Amniotic epithelial cell (primary cell): Measurements from ENCODE around the gene MRPL23.

Experiments used
- DNase-seq: peaks from one replicate; pipeline ENCODE4 v3.0.0-alpha.2; 2010; ENCODE audit warnings: low read depth

MRPL23 gene

DNA sequence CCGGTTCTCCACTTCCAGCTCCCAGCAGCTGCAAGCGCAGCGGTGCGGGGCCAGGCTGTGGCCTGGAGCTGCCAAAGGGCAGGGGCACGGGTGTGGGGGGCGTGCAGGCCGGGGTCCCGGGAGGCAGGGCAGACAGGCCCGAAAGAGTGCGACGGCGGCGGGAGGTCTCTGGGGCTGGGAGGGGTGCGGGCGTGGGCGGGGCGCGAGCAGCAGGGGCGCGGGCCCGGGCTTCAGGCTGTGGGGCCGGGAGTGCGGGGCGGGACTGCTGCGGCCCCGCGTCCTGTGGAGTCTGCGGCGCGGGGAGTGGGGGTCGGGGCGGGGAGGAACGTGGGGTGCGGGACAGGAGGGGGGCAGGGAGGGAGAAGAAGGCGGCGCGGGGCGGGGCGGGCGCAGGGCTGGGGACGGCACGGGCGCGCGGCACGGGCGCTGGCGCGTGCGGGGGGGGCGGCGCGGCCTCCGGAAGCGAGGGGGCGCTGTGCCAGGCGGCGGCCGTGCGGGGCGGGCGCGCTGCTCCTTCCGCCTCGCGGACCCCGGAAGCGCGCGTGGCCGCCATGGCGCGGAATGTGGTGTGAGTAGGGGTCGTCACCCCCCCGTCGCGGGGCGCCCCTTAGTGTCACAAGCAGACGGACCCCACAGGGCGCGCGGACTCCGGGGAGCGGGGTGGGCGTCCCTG, at the start of gene MRPL23:
TSS of gene MRPL23 (plus strand) at position 521 of the 673 bp plus-strand sequence. CDS start at position 552, 31 bp downstream.
- no peak for DNase-seq

- no peak for DNase-seq
These were observed 48.0 kb upstream of the MRPL23 start for GRCh38 chr11:1899090-1899489.

GRCh38 chr11:1899686-1900085, 47.4 kb upstream of the MRPL23 start:
- no peak for DNase-seq

- DNase-seq = no peak
These were observed 41.0 kb upstream of the MRPL23 start for GRCh38 chr11:1906181-1906580.

GRCh38 chr11:1906611-1907423, 40.3 kb upstream of the MRPL23 start:
- no peak for DNase-seq

DNA sequence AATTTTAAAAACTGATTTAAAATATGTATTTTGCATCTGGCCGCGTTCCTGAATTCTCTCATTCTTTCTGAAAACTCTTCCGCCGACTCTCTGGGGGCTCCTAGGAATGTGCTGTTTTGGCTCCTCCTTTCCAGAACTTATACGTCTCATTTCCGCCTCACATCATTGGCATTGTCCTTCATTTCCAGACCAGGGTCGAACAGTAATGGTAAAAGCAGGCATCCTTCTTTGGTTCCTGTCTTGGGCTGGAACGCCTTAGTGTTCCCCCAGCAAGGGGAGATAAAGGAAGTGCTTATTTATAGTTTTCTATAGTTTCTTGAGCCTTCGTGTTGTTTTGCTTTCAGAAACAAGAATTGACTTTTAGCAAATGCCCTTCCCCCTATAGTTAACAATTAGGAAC, 38.5 kb upstream of the MRPL23 start:
- DNase-seq = no peak

- no peak for DNase-seq
These were observed 37.6 kb upstream of the MRPL23 start for GRCh38 chr11:1909524-1909923.

GRCh38 chr11:1912289-1912878, 34.7 kb upstream of the MRPL23 start:
- no peak for DNase-seq

GRCh38 chr11:1913271-1914060, 33.7 kb upstream of the MRPL23 start:
- DNase-seq = no peak

DNA sequence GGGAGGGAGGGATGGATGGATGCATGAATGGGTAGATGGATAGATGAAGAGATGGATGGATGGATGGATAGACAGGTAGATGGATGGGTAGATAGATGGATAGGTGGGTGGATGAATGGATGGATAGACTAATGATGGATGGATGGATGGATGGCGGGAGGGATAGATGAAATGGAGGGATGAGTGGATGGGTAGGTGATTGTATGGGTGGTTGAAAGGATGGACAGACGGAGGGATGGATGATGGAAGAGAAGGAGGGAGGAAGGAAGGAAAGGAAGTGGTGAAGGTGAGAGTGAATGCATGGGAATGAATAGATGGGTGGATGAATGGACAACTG, 31.4 kb upstream of the MRPL23 start:
- DNase-seq = no peak

DNA sequence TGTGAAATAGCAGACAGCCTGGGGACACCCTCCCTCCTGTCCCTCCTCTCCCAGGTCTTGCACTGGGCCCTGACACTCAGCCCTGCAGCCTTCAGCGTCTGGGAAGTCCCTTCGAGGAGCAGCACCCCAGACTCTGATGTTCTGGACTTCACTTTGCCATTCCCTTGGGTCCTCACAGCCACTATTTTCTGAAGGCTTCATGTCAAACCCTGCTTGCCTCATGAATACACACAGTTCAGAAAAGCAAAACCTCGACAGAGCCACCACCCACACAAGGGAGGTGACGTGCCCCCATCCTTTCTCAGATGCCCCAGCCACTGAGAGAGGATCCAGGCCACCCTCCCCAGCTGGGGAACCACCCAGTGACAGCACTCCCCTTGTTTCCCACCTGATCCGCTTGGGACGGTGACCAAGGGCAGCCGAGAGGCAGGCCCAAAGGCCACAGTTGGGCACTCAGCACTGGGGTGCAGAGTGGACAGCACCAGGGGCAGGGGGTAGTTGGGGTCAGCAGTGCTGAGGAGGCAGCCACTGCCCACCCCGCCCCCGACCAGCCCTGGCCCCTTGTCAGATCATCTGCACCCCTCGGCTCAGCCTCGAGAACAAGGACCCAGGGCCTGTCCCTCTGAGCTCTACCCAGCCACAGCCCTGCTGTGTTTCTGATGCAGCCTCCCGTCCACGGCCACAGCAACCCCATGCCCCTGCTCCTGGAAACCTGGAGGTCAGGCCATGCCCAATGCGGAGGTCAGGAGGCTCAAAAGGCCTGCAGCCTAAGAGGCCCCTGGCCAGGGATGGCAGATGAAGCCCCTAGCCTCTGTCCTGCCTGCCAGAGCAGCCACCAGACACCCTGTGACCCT, 30.8 kb upstream of the MRPL23 start:
- no peak for DNase-seq

DNA sequence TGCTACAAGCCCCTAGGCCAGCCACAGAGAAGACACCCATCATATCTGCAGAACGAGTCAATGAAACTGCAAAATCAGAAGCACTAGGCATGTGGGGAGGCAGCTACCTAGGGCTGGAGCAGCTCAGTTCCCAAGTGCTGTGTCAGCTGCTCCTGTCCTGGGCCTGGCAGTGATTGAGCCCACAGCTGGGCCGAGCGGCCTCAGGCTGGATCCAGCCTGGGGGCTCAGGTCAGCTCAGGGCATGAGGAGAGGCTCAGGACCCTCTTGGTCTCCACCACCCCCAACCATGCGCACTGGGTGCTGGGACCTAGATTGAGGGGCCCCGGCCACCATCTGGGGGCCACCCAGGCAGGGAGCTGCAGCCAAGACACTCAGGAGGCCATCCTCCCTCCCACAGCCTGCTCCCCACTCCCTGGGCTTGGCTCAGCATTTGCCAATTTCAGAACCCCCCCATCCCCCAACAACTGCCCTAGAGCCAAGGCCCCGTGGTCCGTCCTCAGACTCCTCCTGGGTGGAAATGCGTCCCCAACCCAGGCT, 30.1 kb upstream of the MRPL23 start:
- no peak for DNase-seq

DNA sequence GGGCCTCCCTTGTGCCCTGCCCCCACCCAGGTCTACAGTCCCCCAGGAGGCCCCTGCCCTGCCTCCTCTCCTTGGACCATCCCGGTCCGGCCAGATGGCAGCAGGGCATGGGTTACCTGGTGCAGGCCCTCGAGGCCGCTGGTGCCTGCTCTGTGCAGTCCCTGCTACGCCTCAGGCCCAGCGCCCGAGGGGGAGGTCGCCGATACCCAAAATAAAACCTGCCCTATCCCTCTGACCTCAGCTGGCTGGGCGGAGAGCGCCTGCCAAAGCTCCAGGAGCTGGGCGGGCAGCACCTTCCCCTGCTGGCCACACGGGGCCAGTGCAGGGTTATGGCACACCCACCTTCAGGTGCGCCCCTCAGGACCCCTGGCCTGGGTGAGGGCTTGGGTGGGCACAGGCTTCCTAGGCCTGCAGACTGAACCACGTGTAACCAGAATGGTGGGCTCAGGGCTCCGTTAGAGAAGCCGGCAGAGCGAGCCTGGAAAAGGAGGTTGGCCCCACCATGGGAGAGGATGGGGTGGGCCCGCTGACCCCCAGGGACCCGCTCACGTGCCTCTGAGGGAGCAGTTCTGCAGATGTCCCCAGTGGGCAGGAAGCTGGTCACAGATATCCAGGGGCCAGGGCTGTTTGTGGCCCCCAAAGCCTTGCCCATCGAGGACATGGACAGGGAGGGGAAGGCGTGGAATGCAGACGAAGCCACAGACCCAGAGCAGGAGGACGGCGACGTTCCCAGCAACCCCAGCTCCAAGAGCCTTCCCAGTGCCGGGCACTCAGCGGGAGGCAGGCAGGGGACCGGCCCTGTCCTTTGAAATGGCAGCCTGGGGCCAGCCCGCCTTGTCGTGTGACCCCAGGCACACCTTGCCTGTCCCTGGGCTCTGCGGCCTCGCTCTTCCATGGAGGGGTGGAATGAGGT, 29.4 kb upstream of the MRPL23 start:
- DNase-seq = no peak

- no peak for DNase-seq
These were observed 28.5 kb upstream of the MRPL23 start for GRCh38 chr11:1918436-1919315.

DNA sequence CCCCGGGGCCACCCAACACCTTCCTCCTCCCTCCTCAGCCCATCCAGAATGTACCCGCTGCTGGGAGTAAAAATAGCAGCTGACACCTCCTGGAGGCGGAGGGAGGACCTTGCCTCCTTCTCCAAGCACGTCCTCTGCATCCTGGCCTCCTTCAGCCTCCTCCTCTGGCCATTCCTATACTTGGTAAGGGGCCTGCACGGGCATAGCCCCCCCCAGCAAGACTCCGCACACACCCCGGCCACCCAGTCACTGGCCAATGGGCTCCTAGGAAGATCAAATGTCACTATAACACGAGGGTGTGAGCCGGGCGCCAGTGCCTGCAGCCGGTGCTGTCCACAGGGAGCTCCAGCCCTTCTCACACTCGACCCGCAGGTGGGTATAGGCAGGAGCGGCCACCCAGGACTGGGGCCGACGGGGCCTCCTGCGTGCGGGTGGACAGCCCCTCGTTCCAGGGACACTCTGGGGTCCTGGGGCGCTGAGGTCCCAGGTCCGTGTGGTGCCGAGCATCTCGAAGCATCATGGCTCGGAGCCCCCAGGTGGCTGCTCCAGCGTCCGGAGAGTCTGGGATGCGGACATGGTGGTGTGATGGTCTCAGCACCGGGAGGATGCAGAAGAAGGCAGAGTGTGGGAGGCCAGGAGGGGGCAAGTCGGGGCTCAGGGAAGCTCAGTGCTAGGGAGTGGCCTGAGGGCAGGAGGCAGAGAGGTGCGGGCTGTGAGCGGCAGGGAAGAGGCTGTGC, 27.6 kb upstream of the MRPL23 start, which contains the start of gene TNNT3:
TSS of gene TNNT3 (plus strand) at position 313 of the 737 bp plus-strand sequence. CDS start 3,172 bp downstream, outside the sequence.
- no peak for DNase-seq

GRCh38 chr11:1920128-1920908, 26.8 kb upstream of the MRPL23 start:
- no peak for DNase-seq

DNA sequence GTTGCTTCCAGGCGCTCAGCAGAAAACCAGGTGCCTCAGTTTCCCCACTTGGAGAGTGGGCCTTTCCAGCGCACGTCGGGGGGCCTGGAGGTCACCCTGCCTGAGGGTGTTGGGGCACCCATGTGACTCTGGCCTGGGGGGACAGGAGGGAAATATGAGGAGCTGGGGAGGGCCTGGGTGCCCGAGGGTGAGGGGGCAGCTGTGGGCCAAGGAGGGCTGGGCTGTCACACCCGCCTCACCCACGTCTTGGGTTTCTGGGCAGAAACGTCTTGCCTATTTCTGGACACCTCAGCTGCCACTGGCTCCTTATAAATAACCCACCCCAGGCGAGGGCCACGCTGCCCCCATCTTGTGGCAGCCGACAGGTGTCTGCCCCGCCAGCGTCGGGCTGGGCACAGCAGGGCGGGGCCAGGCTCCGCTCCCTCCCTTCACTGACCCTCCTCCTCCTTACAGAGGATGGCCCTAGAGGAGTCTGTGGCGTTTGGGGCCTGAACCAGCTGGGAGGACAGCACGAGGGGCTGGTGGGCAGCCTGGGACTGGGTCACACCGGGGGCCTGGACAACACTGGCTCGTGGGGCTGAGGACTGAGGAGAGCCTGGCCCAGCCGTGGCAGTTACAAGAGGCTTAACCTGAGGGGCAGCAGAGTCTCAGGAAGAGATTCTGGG, 26.1 kb upstream of the MRPL23 start:
- no peak for DNase-seq
